ENCODE data around the gene KCTD21. TPM values are rescaled to one million over a fixed set of nuclear protein-coding genes. Genes with fewer than 3 reads are reported as not detected.
"Not testable (repeated sequence)": the region's sequence is repeated elsewhere in the genome, so short reads cannot be mapped to it uniquely, and the experiment has no call there.

The KCTD21 gene, protein sequence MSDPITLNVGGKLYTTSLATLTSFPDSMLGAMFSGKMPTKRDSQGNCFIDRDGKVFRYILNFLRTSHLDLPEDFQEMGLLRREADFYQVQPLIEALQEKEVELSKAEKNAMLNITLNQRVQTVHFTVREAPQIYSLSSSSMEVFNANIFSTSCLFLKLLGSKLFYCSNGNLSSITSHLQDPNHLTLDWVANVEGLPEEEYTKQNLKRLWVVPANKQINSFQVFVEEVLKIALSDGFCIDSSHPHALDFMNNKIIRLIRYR
- 7.9 TPM for polyA plus RNA-seq (2013, experiment 1 of 2)
- polyA plus RNA-seq (2013, experiment 2 of 2): 7.5 TPM

GRCh38 chr11:78188286-78189173 lies at the start of gene KCTD21, which contains the start of gene USP35:
TSS of gene KCTD21 (minus strand) at chr11:78188626. CDS start at chr11:78174554, 14,072 bp downstream.
TSS of gene USP35 (plus strand) at chr11:78188919. CDS start at chr11:78196246, 7,327 bp downstream.
- peak within 1 kb of the TSS; percentile 77 for H3K27ac ChIP-seq (ENCODE audit: low read depth, low read length, severe bottlenecking)
- H3K36me3 ChIP-seq (ENCODE audit: control insufficient read depth, insufficient read depth, low read length): no peaks in the 10 kb centered on the region
- peak within 1 kb of the TSS; percentile 87 for H3K4me3 ChIP-seq (ENCODE audit: extremely low read depth, insufficient read depth, low read length, poor library complexity, severe bottlenecking)
- 0% methylated on average over 46 to 57 of the region's 74 CpGs for WGBS, 2 experiments (ENCODE audit: insufficient coverage in 2 of 2)
- peaks cover 23% of the 10 kb centered on the region for H3K4me1 ChIP-seq (ENCODE audit: control insufficient read depth, insufficient read depth, low read length, poor library complexity, severe bottlenecking)
- H3K9me3 ChIP-seq (ENCODE audit: control insufficient read depth, low read length): no peaks in the 10 kb centered on the region

GRCh38 chr11:78237293-78238046 lies 49.0 kb upstream of the KCTD21 start:
- Histone ChIP-seq H3K36me3 (ENCODE audit: control insufficient read depth, insufficient read depth, low read length) (no peaks in the 10 kb centered on the region), H3K4me3 (ENCODE audit: extremely low read depth, insufficient read depth, low read length, poor library complexity, severe bottlenecking) (no peak overlapping the region), H3K27ac (ENCODE audit: low read depth, low read length, severe bottlenecking) (no peak overlapping the region), H3K4me1 (ENCODE audit: control insufficient read depth, insufficient read depth, low read length, poor library complexity, severe bottlenecking) (no peaks in the 10 kb centered on the region), H3K9me3 (ENCODE audit: control insufficient read depth, low read length) (no peaks in the 10 kb centered on the region)

- WGBS, 2 experiments (ENCODE audit: insufficient coverage in 2 of 2): 82 to 85% methylated on average over 2 to 3 of the region's 5 CpGs
- Histone ChIP-seq H3K27ac (ENCODE audit: low read depth, low read length, severe bottlenecking) (no peak overlapping the region), H3K9me3 (ENCODE audit: control insufficient read depth, low read length) (no peaks in the 10 kb centered on the region), H3K36me3 (ENCODE audit: control insufficient read depth, insufficient read depth, low read length) (no peaks in the 10 kb centered on the region), H3K4me3 (ENCODE audit: extremely low read depth, insufficient read depth, low read length, poor library complexity, severe bottlenecking) (no peak overlapping the region), H3K4me1 (ENCODE audit: control insufficient read depth, insufficient read depth, low read length, poor library complexity, severe bottlenecking) (no peaks in the 10 kb centered on the region)
Observed at GRCh38 chr11:78234006-78234405, 45.6 kb upstream of the KCTD21 start.

GRCh38 chr11:78233046-78233445 lies 44.6 kb upstream of the KCTD21 start:
- not testable (repeated sequence) for H3K36me3 ChIP-seq (ENCODE audit: control insufficient read depth, insufficient read depth, low read length); H3K4me3 ChIP-seq (ENCODE audit: extremely low read depth, insufficient read depth, low read length, poor library complexity, severe bottlenecking); H3K4me1 ChIP-seq (ENCODE audit: control insufficient read depth, insufficient read depth, low read length, poor library complexity, severe bottlenecking); H3K9me3 ChIP-seq (ENCODE audit: control insufficient read depth, low read length); H3K27ac ChIP-seq (ENCODE audit: low read depth, low read length, severe bottlenecking)
- WGBS, 2 experiments (ENCODE audit: insufficient coverage in 2 of 2): 89 to 99% methylated on average over 5 to 6 of the region's 6 CpGs

DNA sequence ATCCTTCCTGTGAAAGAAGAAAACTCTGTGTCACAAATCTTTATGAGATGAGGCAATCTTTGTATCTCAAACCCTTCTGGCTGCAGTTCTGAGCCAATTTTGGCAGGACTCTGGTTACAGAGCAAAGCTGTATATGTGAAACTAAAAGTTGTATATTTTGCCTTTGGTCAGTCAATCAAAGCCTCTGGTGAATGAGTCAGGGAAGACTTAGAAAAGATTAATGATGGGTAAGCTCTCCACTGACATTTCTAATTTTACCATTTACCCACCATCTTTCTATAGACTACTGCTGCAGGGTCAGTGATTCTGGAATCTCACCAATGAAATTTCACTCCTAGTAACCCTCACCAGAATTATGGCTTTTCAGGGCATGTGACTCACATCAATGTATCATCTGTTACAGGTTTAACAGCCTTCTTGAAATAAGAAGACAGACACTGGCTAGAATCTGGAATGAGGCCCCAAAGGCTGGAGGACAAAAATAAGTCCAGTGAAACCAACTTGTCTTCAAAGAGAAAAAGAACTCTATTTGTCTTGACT lies 43.6 kb upstream of the KCTD21 start:
- no peaks in the 10 kb centered on the region for H3K9me3 ChIP-seq (ENCODE audit: control insufficient read depth, low read length)
- no peaks in the 10 kb centered on the region for H3K4me1 ChIP-seq (ENCODE audit: control insufficient read depth, insufficient read depth, low read length, poor library complexity, severe bottlenecking)
- no peak overlapping the region for H3K27ac ChIP-seq (ENCODE audit: low read depth, low read length, severe bottlenecking)
- no peak overlapping the region for H3K4me3 ChIP-seq (ENCODE audit: extremely low read depth, insufficient read depth, low read length, poor library complexity, severe bottlenecking)
- peaks cover 2% of the 10 kb centered on the region for H3K36me3 ChIP-seq (ENCODE audit: control insufficient read depth, insufficient read depth, low read length)

DNA sequence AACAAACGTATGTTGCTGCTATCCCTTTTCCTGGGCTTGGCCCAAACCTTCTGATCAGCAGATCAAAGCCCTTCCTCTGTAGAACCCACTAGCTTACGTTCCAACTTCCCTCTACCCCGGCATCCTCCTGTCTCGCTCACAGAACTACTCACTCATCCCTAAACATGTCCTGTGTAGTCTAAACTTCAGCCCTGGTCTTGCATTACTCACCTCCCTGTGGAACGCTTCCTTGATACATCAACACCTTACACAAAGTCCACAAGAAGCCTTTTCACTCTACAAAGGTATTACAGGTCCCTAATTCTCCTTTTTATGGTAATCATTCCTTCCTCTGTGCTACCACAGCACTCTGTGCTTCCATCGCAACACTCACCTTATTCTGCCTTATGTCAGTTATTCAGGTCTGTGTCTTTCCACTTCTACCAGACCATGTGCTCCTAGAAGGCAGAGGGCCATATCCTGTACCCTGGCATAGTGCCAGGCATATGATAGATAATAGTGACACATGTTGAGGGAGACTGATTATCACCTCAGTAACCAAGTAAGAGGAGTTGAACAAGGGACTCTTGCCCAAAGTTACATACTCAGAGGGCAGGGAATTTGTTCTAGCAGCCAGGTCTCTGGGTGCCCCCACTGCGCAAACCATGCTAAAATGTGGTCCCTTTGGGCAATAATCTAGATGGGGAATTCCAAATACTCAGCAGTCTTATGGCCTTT lies 41.9 kb upstream of the KCTD21 start:
- 92 to 98% methylated on average over 5 to 6 of the region's 7 CpGs for WGBS, 2 experiments (ENCODE audit: insufficient coverage in 2 of 2)
- Histone ChIP-seq H3K36me3 (ENCODE audit: control insufficient read depth, insufficient read depth, low read length) (peaks cover 17% of the 10 kb centered on the region), H3K27ac (ENCODE audit: low read depth, low read length, severe bottlenecking) (no peak overlapping the region), H3K9me3 (ENCODE audit: control insufficient read depth, low read length) (no peaks in the 10 kb centered on the region), H3K4me1 (ENCODE audit: control insufficient read depth, insufficient read depth, low read length, poor library complexity, severe bottlenecking) (no peaks in the 10 kb centered on the region), H3K4me3 (ENCODE audit: extremely low read depth, insufficient read depth, low read length, poor library complexity, severe bottlenecking) (no peak overlapping the region)

DNA sequence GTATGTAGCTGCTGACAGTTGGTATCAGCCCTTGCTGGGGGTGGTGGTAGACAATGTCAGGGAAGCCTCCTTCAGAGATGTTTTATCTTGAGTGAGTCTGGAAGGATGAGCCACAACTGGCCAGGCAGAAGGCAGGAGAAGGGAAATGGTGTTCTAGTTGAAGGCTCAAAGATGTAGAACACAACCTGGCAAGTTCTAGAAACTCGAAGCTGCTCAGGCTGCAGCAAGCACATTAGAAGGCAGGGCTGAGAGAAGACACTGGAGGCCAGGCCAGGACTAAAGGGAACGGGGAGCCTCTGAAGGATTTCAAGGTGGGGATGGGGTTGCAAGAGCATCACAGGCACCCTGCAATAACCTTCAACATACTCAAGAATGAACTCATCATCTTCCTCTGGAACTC lies 40.7 kb upstream of the KCTD21 start:
- no peaks in the 10 kb centered on the region for H3K9me3 ChIP-seq (ENCODE audit: control insufficient read depth, low read length)
- H3K4me1 ChIP-seq (ENCODE audit: control insufficient read depth, insufficient read depth, low read length, poor library complexity, severe bottlenecking): no peaks in the 10 kb centered on the region
- no peak overlapping the region for H3K4me3 ChIP-seq (ENCODE audit: extremely low read depth, insufficient read depth, low read length, poor library complexity, severe bottlenecking)
- peaks cover 29% of the 10 kb centered on the region for H3K36me3 ChIP-seq (ENCODE audit: control insufficient read depth, insufficient read depth, low read length)
- WGBS, 2 experiments (ENCODE audit: insufficient coverage in 2 of 2): 93% methylated on average over 2 of the region's 2 CpGs; no CpG with 5 or more reads in 1 of the 2 experiments
- no peak overlapping the region for H3K27ac ChIP-seq (ENCODE audit: low read depth, low read length, severe bottlenecking)

DNA sequence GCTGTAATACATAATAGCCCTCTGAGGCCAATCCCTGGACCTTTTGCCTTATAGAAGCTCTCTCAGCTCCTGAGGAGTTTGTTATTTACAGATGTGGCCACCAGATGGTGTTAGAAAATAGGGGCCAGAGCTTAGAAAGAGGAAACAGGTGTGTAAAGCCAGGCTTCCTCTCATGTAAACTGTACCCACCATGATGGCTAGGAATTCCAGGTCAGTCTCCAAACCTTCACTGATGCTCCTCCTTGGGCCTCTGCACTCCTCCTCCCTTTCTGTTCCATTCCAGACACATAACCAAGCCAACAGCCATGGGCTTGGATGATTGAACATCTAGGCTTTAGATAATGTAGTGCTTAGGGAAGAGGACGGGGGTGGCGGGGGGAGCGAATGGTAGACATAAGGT lies 40.0 kb upstream of the KCTD21 start:
- H3K36me3 ChIP-seq (ENCODE audit: control insufficient read depth, insufficient read depth, low read length): peaks cover 36% of the 10 kb centered on the region
- H3K4me3 ChIP-seq (ENCODE audit: extremely low read depth, insufficient read depth, low read length, poor library complexity, severe bottlenecking): no peak overlapping the region
- 100% methylated on average over 2 of the region's 3 CpGs; no CpG with 5 or more reads in 1 of the 2 experiments for WGBS, 2 experiments (ENCODE audit: insufficient coverage in 2 of 2)
- H3K9me3 ChIP-seq (ENCODE audit: control insufficient read depth, low read length): no peaks in the 10 kb centered on the region
- no peak overlapping the region for H3K27ac ChIP-seq (ENCODE audit: low read depth, low read length, severe bottlenecking)
- H3K4me1 ChIP-seq (ENCODE audit: control insufficient read depth, insufficient read depth, low read length, poor library complexity, severe bottlenecking): no peaks in the 10 kb centered on the region

- Histone ChIP-seq H3K36me3 (ENCODE audit: control insufficient read depth, insufficient read depth, low read length) (peaks cover 41% of the 10 kb centered on the region), H3K27ac (ENCODE audit: low read depth, low read length, severe bottlenecking) (no peak overlapping the region), H3K4me1 (ENCODE audit: control insufficient read depth, insufficient read depth, low read length, poor library complexity, severe bottlenecking) (no peaks in the 10 kb centered on the region), H3K9me3 (ENCODE audit: control insufficient read depth, low read length) (no peaks in the 10 kb centered on the region), H3K4me3 (ENCODE audit: extremely low read depth, insufficient read depth, low read length, poor library complexity, severe bottlenecking) (no peak overlapping the region)
- 84 to 95% methylated on average over 4 of the region's 4 CpGs for WGBS, 2 experiments (ENCODE audit: insufficient coverage in 2 of 2)
Observed at GRCh38 chr11:78227921-78228320, 39.5 kb upstream of the KCTD21 start.
